IMR-90 (cell line): ENCODE results near the gene TIAM2. TPM values are rescaled to one million over a fixed set of nuclear protein-coding genes. Genes with fewer than 3 reads are reported as not detected.

Experiments used
- ATAC-seq: fragments of 200-7000 bp; cut with Tn5 transposase; 2 replicates; pipeline ENCODE4 v1.9.1; 2020; ENCODE audit warnings: low read depth, mild to moderate bottlenecking, moderate library complexity
- BruUV-seq: library from RNA; stranded (reverse); fragments of 400-500 nt; replicated peaks from 2 replicates; lab custom pipeline; 2021; lab: Mats Ljungman, UMichigan
- CTCF ChIA-PET: fragments of 300-600 bp; formaldehyde crosslinking; extraction: SDS; loops from one replicate; lab custom pipeline; 2021; ENCODE audit warnings: antibody characterized with exemption; lab: Yijun Ruan, JAX
- POLR2A ChIA-PET: fragments of 300-600 bp; sonication (Branson Sonifier 250); formaldehyde crosslinking; loops from one replicate; lab custom pipeline; 2022; ENCODE audit warnings: antibody characterized with exemption; ENCODE audit not compliant: unreplicated experiment; lab: Charles Lee
- DNase-seq: peaks from one replicate; pipeline ENCODE4 v3.0.0; 2013
- H2AFZ ChIP-seq: replicated peaks from 2 replicates; pipeline ENCODE3; 2013; ENCODE audit warnings: low read length, mild to moderate bottlenecking; ENCODE audit not compliant: poor library complexity
- H2AK5ac ChIP-seq: 2 replicates; pipeline ENCODE4 v1.6.1; 2013; ENCODE audit warnings: low read depth, low read length, inconsistent platforms
- H2AK9ac ChIP-seq: replicated peaks from 2 replicates; pipeline ENCODE3; 2013; ENCODE audit warnings: mild to moderate bottlenecking, low read depth, low read length, moderate library complexity; ENCODE audit not compliant: poor library complexity
- H2BK120ac ChIP-seq: 2 replicates; pipeline ENCODE4 v1.6.1; 2013; ENCODE audit warnings: low read depth, low read length, inconsistent platforms
- H2BK15ac ChIP-seq: 3 replicates; pipeline ENCODE4 v1.6.1; 2013; ENCODE audit warnings: low read depth, low read length, inconsistent platforms
- H2BK20ac ChIP-seq: 2 replicates; pipeline ENCODE4 v1.6.1; 2013; ENCODE audit warnings: low read depth, mild to moderate bottlenecking, inconsistent platforms, low read length, moderate library complexity
- H2BK5ac ChIP-seq: 2 replicates; pipeline ENCODE4 v1.6.1; 2013; ENCODE audit warnings: mild to moderate bottlenecking, low read depth, low read length, inconsistent platforms; ENCODE audit not compliant: poor library complexity, severe bottlenecking
- H3K14ac ChIP-seq: replicated peaks from 2 replicates; pipeline ENCODE4 v1.6.1; 2013; ENCODE audit warnings: low read depth, low read length, inconsistent platforms
- H3K18ac ChIP-seq: 2 replicates; pipeline ENCODE4 v1.6.1; 2013; ENCODE audit warnings: low read depth, low read length, control low read depth
- H3K23ac ChIP-seq: 2 replicates; pipeline ENCODE4 v1.6.1; 2013; ENCODE audit warnings: low read depth, low read length, inconsistent platforms
- H3K27ac ChIP-seq: 2 replicates; pipeline ENCODE4 v1.5.1; 2013; ENCODE audit warnings: mild to moderate bottlenecking, control low read depth, low read length; ENCODE audit not compliant: insufficient read depth
- H3K27me3 ChIP-seq: 2 replicates; pipeline ENCODE4 v1.6.1; 2013; ENCODE audit warnings: low read length; ENCODE audit not compliant: control insufficient read depth, insufficient read depth
- H3K36me3 ChIP-seq: 2 replicates; pipeline ENCODE4 v1.6.1; 2013; ENCODE audit warnings: low read length, mixed read lengths; ENCODE audit not compliant: control insufficient read depth, insufficient read depth
- H3K4ac ChIP-seq: 2 replicates; pipeline ENCODE4 v1.6.1; 2013; ENCODE audit warnings: low read depth, low read length, inconsistent platforms
- H3K4me1 ChIP-seq: 2 replicates; pipeline ENCODE4 v1.6.1; 2013; ENCODE audit warnings: low read length, mixed read lengths; ENCODE audit not compliant: control insufficient read depth, insufficient read depth
- H3K4me2 ChIP-seq: 2 replicates; pipeline ENCODE4 v1.6.1; 2013; ENCODE audit warnings: low read depth, mild to moderate bottlenecking, control low read depth, low read length, moderate library complexity
- H3K4me3 ChIP-seq: 2 replicates; pipeline ENCODE4 v1.5.1; 2013; ENCODE audit warnings: low read depth, mild to moderate bottlenecking, control low read depth, low read length, moderate library complexity; ENCODE audit not compliant: insufficient read depth
- H3K56ac ChIP-seq: 2 replicates; pipeline ENCODE4 v1.6.1; 2013; ENCODE audit warnings: low read length, inconsistent platforms; ENCODE audit not compliant: insufficient read depth; ENCODE audit errors: extremely low read depth
- H3K79me1 ChIP-seq, 2 experiments: 2 replicates each; pipeline ENCODE4 v1.6.1; 2013; ENCODE audit warnings: low read length in 2 of 2, inconsistent platforms in 1 of 2, low read depth in 1 of 2
- H3K9ac ChIP-seq: 2 replicates; pipeline ENCODE4 v1.6.1; 2013; ENCODE audit warnings: low read depth, low read length, control low read depth
- H3K9me1 ChIP-seq: 2 replicates; pipeline ENCODE4 v1.6.1; 2013; ENCODE audit warnings: low read length, inconsistent platforms; ENCODE audit not compliant: insufficient read depth
- H3K9me3 ChIP-seq: 2 replicates; pipeline ENCODE4 v1.6.1; 2013; ENCODE audit warnings: low read length; ENCODE audit not compliant: control insufficient read depth, insufficient read depth
- H4K20me1 ChIP-seq: 2 replicates; pipeline ENCODE4 v1.6.1; 2013; ENCODE audit warnings: low read length, inconsistent platforms; ENCODE audit not compliant: insufficient read depth
- H4K5ac ChIP-seq: 2 replicates; pipeline ENCODE4 v1.6.1; 2013; ENCODE audit warnings: mild to moderate bottlenecking, low read depth, low read length, control low read depth
- H4K8ac ChIP-seq, 2 experiments: 2 replicates each; pipeline ENCODE4 v1.6.1; 2013; ENCODE audit warnings: low read depth in 2 of 2, low read length in 2 of 2, control low read depth in 1 of 2, inconsistent platforms in 1 of 2
- H4K91ac ChIP-seq: 2 replicates; pipeline ENCODE4 v1.6.1; 2013; ENCODE audit warnings: low read depth, low read length, inconsistent platforms; ENCODE audit not compliant: insufficient read depth
- BHLHE40 ChIP-seq: fragments of 150-350 bp; IDR thresholded peaks from 2 replicates; pipeline ENCODE4 v1.6.1; 2016; ENCODE audit warnings: mild to moderate bottlenecking, low read depth, low read length
- CEBPB ChIP-seq: IDR thresholded peaks from 2 replicates; pipeline ENCODE4 v1.6.1; 2012; ENCODE audit warnings: low read depth, low read length, improper control_type of control experiment
- CTCF ChIP-seq: conservative IDR thresholded peaks from 2 replicates; pipeline ENCODE4 v1.5.1; 2012; ENCODE audit warnings: mild to moderate bottlenecking, low read depth, low read length, improper control_type of control experiment
- ELK1 ChIP-seq: fragments of 150-350 bp; IDR thresholded peaks from 2 replicates; pipeline ENCODE4 v1.6.1; 2016; ENCODE audit warnings: low read depth, mild to moderate bottlenecking, low read length, moderate library complexity, borderline replicate concordance
- FOS ChIP-seq: fragments of 150-350 bp; IDR thresholded peaks from 2 replicates; pipeline ENCODE4 v1.6.1; 2016; ENCODE audit warnings: low read depth, low read length
- MAFK ChIP-seq: IDR thresholded peaks from 2 replicates; pipeline ENCODE4 v1.6.1; 2012; ENCODE audit warnings: low read depth, low read length, improper control_type of control experiment
- MXI1 ChIP-seq: IDR thresholded peaks from 2 replicates; pipeline ENCODE4 v1.6.1; 2012; ENCODE audit warnings: low read depth, mild to moderate bottlenecking, low read length, moderate library complexity, borderline replicate concordance
- POLR2A ChIP-seq: IDR thresholded peaks from 2 replicates; pipeline ENCODE4 v1.6.1; 2012; ENCODE audit warnings: mild to moderate bottlenecking, low read depth, low read length
- RFX5 ChIP-seq: IDR thresholded peaks from 2 replicates; pipeline ENCODE4 v1.8.0; 2012; ENCODE audit warnings: low read depth, mild to moderate bottlenecking, low read length, moderate library complexity
- SMC3 ChIP-seq: fragments of 150-350 bp; IDR thresholded peaks from 2 replicates; pipeline ENCODE4 v1.6.1; 2016; ENCODE audit warnings: low read depth, mild to moderate bottlenecking, antibody characterized with exemption, low read length, moderate library complexity
- USF2 ChIP-seq: fragments of 150-350 bp; IDR thresholded peaks from 2 replicates; pipeline ENCODE4 v1.6.1; 2017; ENCODE audit warnings: mild to moderate bottlenecking, antibody characterized with exemption, low read length, low read depth
- WGBS, 2 experiments: methylation state at CpG; one replicate each; pipeline versions ENCODE4 v1.1.5 to v1.1.7; 2013; ENCODE audit warnings: missing lambda C conversion rate in 2 of 2; ENCODE audit not compliant: insufficient read length in 1 of 2; ENCODE audit errors: extremely low coverage in 2 of 2; 5-methylcytosine and 5-hydroxymethylcytosine counted together
- dilution Hi-C: fragments of 300-500 bp; cut with HindIII; formaldehyde crosslinking; loops from one replicate; pipeline ENCODE4 v1.14.3; 2018; ENCODE audit warnings: low sequenced_read_pairs; ENCODE audit not compliant: unreplicated experiment
- in situ Hi-C: fragments of 300-500 bp; cut with MboI; formaldehyde crosslinking; loops from 3 replicates; pipeline ENCODE4 v1.14.3; 2019; ENCODE audit warnings: low sequenced_read_pairs, inconsistent platforms, mixed read lengths
- intact Hi-C: fragments of 100-400 bp; cut with micrococcal nuclease; formaldehyde crosslinking; loops from 2 replicates; pipeline ENCODE4 v1.10.0; 2022
- polyA plus RNA-seq, 3 experiments: library from polyadenylated mRNA; depleted of rRNA; stranded (reverse); fragments of >200 nt; gene quantifications; 2 replicates each; pipeline ENCODE4 v1.2.3, GENCODE V29; 2012; ENCODE audit warnings: low replicate concordance in 1 of 3
- total RNA-seq: library from RNA; depleted of rRNA; stranded (reverse); fragments of >200 nt; gene quantifications from 2 replicates; pipeline ENCODE4 v1.2.3, GENCODE V29; 2012

TIAM2 gene
- total and polyA plus RNA-seq, 2 of the 4 experiments (the other 2 are of a cell fraction): 3.1 to 4.7 TPM

GRCh38 chr6:155100087-155100486 lies 105.0 kb downstream of the TIAM2 start:
- Histone ChIP-seq H3K4me1 (no peaks in the 10 kb centered on the region), H2AK9ac (no peak overlapping the region), H2BK5ac (no peak overlapping the region), H2AK5ac (no peak overlapping the region; the same call in 1 of the 2 replicates), H3K4me3 (no peak overlapping the region), H3K56ac (no peak overlapping the region), H3K36me3 (no peaks in the 10 kb centered on the region), H2BK15ac (no peak overlapping the region), H3K27me3 (no peaks in the 10 kb centered on the region), H3K14ac (no peak overlapping the region), H3K9ac (no peak overlapping the region), H2AFZ (no peak overlapping the region), H2BK20ac (no peak overlapping the region), H3K79me1 (peaks cover 0 to 2% of the 10 kb centered on the region in 2 experiments; a peak in 1 of 4 replicates), H4K91ac (no peak overlapping the region), H3K9me1 (peaks cover under 1% of the 10 kb centered on the region; the same call in 1 of the 2 replicates), H4K5ac (no peak overlapping the region), H3K4ac (no peak overlapping the region), H3K18ac (no peak overlapping the region), H3K9me3 (no peaks in the 10 kb centered on the region), H4K8ac (no peak overlapping the region), H2BK120ac (no peak overlapping the region), H3K27ac (no peak overlapping the region), H3K4me2 (no peak overlapping the region), H4K20me1 (no peaks in the 10 kb centered on the region), H3K23ac (no peak overlapping the region)
- in situ Hi-C loops (no loop called here), dilution Hi-C loops (no loop called here), intact Hi-C loops (no loop called here)
- CTCF ChIA-PET: interaction anchor here (0.6 kb wide), 1 partner anchor 36 kb away, joined by 3 read pairs; no protein-coding TSS in a partner anchor
- TF ChIP-seq MXI1 (no peak), RFX5 (no peak), POLR2A (no peak), MAFK (no peak), CEBPB (no peak), SMC3 (no peak), USF2 (no peak), BHLHE40 (no peak), CTCF (no peak), ELK1 (no peak), FOS (no peak)
- 70% methylated on average over 2 of the region's 8 CpGs; no CpG with 5 or more reads in 1 of the 2 experiments for WGBS, 2 experiments
- peak; percentile 39 for DNase-seq
- ATAC-seq: no peak
- POLR2A ChIA-PET: no interaction called here
- BruUV-seq: no TSS peak
